A549 (cell line): Measurements from ENCODE around the gene PAM.

Source experiments
- POLR2A ChIP-seq: IDR thresholded peaks from 2 replicates; pipeline ENCODE4 v1.6.1; 2012; ENCODE audit warnings: mild to moderate bottlenecking, low read length
- RNF2 ChIP-seq: fragments of 200-600 bp; sonication (generic); IDR thresholded peaks from 2 replicates; pipeline ENCODE4 v1.6.1; 2016; ENCODE audit warnings: low read depth, mild to moderate bottlenecking, antibody characterized with exemption, moderate library complexity, borderline replicate concordance
- TF ChIP-seq, protein P1 (sequence below): IDR thresholded peaks from 2 replicates; pipeline ENCODE4 v1.6.1; 2012
- TF ChIP-seq, protein P2 (sequence below): IDR thresholded peaks from 2 replicates; pipeline ENCODE4 v1.6.1; 2012
- TF ChIP-seq, protein P3 (sequence below): fragments of >200 bp; sonication (Bioruptor Twin); formaldehyde crosslinking; IDR thresholded peaks from 3 replicates; pipeline ENCODE4 v1.5.1; 2016

DNA sequence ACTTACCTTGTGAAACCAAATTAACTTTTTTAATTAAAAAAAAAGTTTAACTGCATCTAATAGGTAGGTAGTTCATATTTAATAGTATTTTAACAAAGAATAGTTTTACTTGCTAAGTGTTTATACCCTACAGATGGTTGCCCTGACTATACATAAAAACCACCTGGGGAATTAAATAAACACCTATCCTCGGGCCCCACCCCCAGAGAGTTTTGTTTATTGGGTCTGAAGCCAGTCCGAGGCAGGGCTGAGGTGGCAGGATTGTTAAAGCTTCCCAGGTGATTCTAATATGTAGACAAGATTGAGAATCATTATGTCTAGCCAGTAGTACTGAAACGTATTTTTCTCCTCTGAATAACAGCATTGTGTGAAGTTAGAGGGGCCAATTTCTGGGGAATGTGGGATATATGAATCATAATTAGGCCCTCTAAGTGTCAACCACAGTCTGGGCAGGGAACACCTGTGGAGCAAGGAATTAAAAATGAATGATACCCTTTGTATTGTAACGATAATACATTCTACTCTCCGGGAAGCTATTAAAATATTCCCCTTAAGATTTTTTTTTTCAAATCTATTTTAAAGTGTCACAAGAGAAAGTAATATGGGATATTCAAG lies 5.6 kb upstream of the PAM start:
- TF ChIP-seq, protein P1, sequence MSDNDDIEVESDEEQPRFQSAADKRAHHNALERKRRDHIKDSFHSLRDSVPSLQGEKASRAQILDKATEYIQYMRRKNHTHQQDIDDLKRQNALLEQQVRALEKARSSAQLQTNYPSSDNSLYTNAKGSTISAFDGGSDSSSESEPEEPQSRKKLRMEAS, result no peak
- TF ChIP-seq, protein P2, sequence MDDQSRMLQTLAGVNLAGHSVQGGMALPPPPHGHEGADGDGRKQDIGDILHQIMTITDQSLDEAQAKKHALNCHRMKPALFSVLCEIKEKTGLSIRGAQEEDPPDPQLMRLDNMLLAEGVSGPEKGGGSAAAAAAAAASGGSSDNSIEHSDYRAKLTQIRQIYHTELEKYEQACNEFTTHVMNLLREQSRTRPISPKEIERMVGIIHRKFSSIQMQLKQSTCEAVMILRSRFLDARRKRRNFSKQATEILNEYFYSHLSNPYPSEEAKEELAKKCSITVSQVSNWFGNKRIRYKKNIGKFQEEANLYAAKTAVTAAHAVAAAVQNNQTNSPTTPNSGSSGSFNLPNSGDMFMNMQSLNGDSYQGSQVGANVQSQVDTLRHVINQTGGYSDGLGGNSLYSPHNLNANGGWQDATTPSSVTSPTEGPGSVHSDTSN, result no peak
- TF ChIP-seq, protein P3, sequence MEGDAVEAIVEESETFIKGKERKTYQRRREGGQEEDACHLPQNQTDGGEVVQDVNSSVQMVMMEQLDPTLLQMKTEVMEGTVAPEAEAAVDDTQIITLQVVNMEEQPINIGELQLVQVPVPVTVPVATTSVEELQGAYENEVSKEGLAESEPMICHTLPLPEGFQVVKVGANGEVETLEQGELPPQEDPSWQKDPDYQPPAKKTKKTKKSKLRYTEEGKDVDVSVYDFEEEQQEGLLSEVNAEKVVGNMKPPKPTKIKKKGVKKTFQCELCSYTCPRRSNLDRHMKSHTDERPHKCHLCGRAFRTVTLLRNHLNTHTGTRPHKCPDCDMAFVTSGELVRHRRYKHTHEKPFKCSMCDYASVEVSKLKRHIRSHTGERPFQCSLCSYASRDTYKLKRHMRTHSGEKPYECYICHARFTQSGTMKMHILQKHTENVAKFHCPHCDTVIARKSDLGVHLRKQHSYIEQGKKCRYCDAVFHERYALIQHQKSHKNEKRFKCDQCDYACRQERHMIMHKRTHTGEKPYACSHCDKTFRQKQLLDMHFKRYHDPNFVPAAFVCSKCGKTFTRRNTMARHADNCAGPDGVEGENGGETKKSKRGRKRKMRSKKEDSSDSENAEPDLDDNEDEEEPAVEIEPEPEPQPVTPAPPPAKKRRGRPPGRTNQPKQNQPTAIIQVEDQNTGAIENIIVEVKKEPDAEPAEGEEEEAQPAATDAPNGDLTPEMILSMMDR, result no peak
- TF ChIP-seq POLR2A (no peak), RNF2 (no peak)
